ENCODE results near the gene UBE2G2.

DNA sequence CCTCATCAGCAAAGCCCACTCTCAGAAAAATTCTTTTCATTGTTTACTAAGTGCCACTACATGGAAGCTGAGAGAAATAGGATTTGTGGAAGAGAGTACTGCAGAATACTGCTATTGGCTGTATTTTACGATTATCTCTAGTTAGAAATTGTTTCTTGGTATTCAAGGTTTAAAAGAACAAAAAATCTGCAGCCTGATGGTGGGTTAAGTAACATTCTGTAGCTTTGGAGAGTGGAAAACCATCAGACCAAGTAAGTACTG, 44.5 kb upstream of the UBE2G2 start:
- TF ChIP-seq GABPA (IDR thresholded peaks at IDR 0.05; ENCODE audit: low read depth): no peak
- TF ChIP-seq, protein P1, sequence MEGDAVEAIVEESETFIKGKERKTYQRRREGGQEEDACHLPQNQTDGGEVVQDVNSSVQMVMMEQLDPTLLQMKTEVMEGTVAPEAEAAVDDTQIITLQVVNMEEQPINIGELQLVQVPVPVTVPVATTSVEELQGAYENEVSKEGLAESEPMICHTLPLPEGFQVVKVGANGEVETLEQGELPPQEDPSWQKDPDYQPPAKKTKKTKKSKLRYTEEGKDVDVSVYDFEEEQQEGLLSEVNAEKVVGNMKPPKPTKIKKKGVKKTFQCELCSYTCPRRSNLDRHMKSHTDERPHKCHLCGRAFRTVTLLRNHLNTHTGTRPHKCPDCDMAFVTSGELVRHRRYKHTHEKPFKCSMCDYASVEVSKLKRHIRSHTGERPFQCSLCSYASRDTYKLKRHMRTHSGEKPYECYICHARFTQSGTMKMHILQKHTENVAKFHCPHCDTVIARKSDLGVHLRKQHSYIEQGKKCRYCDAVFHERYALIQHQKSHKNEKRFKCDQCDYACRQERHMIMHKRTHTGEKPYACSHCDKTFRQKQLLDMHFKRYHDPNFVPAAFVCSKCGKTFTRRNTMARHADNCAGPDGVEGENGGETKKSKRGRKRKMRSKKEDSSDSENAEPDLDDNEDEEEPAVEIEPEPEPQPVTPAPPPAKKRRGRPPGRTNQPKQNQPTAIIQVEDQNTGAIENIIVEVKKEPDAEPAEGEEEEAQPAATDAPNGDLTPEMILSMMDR (IDR thresholded peaks at IDR 0.05; ENCODE audit: insufficient read depth, low read length): no peak
- TF ChIP-seq, protein P2, sequence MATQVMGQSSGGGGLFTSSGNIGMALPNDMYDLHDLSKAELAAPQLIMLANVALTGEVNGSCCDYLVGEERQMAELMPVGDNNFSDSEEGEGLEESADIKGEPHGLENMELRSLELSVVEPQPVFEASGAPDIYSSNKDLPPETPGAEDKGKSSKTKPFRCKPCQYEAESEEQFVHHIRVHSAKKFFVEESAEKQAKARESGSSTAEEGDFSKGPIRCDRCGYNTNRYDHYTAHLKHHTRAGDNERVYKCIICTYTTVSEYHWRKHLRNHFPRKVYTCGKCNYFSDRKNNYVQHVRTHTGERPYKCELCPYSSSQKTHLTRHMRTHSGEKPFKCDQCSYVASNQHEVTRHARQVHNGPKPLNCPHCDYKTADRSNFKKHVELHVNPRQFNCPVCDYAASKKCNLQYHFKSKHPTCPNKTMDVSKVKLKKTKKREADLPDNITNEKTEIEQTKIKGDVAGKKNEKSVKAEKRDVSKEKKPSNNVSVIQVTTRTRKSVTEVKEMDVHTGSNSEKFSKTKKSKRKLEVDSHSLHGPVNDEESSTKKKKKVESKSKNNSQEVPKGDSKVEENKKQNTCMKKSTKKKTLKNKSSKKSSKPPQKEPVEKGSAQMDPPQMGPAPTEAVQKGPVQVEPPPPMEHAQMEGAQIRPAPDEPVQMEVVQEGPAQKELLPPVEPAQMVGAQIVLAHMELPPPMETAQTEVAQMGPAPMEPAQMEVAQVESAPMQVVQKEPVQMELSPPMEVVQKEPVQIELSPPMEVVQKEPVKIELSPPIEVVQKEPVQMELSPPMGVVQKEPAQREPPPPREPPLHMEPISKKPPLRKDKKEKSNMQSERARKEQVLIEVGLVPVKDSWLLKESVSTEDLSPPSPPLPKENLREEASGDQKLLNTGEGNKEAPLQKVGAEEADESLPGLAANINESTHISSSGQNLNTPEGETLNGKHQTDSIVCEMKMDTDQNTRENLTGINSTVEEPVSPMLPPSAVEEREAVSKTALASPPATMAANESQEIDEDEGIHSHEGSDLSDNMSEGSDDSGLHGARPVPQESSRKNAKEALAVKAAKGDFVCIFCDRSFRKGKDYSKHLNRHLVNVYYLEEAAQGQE (IDR thresholded peaks at IDR 0.05; ENCODE audit: insufficient replicate concordance, low read depth): no peak
